UCSD-AML1 (cell line): Measurements from ENCODE around the gene FCN3.

Experiments used
- DNase-seq: peaks from one replicate; lab custom pipeline; 2025; ENCODE audit not compliant: unreplicated experiment; lab: John Stamatoyannopoulos, UW

The FCN3 gene

DNA sequence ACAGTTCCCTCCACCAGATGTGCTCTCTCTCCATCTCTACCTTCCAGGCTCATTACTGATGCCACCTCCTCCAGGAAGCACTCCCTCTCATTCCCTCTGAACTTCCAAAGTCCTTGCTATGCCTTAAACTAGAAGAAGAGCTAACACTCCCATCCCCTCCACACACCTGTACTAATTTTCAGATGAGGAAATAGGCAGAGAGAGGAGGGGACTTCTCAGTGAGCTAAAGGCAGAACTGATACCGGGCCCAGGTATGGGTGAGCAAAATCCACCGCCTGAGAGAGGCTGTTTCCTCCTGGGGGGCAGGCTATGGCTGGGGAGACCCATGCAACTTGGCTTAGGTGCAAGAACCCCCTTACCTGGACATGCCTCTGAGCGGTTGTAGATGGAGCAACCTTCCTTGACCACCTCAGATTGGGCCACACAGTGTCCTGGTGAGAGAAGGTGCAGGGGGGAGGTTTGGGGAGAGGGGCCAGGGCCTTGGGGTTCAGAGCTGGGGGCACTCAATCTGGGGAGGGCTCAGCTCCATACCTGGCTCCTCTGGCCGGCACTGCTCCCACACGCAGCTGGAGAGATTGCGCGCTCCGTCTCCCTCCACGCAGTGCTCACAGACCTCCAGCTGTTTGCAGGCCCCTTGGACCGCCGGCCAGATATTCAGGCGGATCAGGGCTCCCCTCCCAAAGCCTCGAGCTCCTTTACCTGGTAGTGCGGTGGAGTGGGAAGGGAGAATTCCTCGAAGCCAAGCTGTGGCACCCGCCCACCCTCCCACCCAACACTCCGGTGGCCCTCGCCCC lies 7.5 kb upstream of the FCN3 start:
- DNase-seq = no peak

DNA sequence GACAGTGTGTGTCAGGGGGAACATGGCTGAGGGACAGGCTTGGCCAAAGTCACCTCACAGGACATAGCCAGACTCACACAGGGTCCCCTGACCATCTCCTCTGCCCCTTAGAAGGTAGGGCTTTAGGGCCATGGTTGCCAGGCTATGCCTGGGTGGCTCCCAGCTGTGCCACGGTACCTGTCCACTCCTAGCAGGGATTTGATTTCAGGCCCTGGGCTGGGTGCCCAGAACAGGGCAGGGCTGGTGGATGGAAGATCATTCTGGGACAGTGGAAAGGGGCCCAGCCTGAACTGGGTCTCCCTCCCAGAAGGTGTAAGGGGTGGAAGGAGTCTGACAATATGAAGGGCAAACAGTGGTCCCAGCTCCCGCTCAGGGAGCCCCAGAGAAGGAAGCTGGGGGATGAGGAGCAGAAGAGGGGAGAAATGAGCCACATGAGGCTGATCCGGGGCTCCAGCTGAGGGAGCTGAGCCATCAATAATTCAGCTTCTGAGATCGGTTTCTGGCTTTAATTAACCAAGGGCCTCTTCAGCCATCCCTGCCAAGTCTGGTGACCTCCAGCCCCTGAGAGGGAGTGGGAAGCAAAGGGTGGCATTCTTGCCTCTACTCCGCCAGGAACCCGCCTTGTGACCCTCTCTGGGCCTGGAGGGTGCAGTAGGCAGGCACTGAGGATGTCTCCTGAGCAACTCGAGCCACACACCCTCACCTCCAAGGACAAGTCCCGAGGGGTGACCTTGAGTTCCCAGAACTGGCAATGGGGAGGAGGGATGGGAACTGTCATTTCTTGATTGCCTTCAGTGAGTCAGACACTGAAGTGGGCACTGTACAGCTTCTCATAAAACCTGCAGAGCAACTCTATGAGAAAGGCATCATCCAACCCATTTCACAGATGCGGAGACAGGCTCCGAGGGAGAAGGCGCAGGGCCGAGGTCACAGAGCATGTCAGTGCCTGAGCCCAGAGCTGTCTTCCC lies 6.4 kb upstream of the FCN3 start:
- DNase-seq = no peak

- DNase-seq = no peak
Observed at GRCh38 chr1:27380224-27380623, 5.6 kb upstream of the FCN3 start.

GRCh38 chr1:27379564-27380122 lies 5.0 kb upstream of the FCN3 start:
- DNase-seq = no peak

GRCh38 chr1:27377760-27378495 lies 3.3 kb upstream of the FCN3 start:
- DNase-seq = peak; percentile 27

DNA sequence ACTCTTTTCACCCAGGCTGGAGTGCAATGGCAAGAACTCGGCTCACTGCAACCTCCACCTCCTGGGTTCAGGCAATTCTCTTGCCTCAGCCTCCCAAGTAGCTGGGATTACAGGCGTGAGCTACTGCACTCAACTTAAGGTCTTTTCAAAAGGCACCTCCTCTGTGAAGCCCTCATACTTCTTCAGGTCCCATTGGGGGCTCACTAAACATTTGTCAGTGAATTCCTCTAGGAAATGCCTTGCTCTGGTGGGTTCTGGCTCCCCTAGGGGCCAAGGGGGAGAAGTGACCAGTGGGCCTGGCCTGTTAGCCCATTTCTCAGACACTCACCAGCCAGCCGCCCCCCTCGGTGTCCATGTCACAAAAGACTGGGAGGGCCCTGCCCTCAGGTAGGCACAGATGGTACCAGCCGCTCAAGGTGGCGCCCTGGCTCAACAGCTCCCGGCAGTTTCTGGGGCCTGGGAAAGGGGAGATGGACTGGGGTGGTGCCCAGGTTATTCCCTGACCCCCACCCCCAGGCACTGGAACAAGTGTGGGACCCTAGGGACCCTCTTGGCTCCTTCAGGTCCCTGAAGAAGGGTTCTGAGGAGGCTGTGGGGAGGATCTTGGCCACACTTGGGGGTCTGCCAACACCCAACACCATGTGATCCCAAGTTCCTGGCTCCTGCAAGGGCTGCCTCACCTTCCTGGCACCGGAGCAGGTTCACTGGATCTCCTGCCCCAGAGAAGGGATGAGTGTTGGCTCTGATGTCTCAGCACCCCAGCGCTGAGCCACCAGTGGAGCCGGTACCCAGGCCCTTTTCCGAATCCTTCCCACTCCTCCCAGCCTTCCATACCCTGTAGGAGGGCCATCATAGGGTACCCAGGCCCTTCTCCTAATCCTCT lies 1.6 kb downstream of the FCN3 start:
- no peak for DNase-seq

DNA sequence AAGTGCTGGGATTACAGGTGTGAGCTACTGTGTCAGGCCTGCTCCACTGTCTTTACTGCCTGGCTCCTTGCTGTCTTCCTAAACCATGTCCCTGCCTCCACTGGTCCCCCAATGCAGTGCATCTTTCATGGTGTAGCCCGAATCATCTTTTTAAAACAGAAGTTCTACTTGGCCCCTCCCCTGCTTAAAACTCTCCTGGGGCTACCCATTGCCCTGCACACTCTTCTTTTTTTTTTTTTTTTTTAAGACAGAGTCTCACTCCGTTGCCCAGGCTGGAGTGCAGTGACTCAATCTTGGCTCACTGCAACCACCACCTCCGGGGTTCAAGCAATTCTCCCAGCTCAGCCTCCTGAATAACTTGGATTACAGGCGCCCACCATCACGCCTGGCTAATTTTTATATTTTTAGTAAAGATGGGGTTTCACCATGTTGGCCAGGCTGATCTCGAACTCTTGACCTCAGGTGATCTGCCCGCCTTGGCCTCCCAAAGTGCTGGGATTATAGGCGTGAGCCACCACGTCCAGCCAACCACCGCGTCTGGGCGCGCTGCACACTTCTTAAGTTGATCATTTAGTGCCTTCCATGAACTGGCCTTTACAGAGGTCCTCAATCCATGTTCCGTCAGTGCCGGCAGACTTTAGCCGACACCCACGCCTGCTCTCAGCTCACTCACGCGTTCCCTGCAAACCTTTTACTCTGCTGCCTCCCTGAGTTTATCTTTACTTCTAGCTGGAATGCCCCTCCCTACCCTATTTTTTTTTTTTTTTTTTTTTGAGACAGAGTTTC lies 2.4 kb downstream of the FCN3 start:
- DNase-seq = no peak

- DNase-seq = peak; percentile 75
Observed at GRCh38 chr1:27368869-27369582, 5.6 kb downstream of the FCN3 start.

GRCh38 chr1:27367160-27367650 lies 7.4 kb downstream of the FCN3 start:
- no peak for DNase-seq

- peak; percentile 73 for DNase-seq
Observed at GRCh38 chr1:27366411-27367159, 8.0 kb downstream of the FCN3 start, which contains the start of gene MAP3K6. Gene MAP3K6 (minus strand): TSS chr1:27366961. CDS start chr1:27366597, 364 bp downstream.

- peak; percentile 83 for DNase-seq
Observed at GRCh38 chr1:27366113-27366410, 8.6 kb downstream of the FCN3 start.

DNA sequence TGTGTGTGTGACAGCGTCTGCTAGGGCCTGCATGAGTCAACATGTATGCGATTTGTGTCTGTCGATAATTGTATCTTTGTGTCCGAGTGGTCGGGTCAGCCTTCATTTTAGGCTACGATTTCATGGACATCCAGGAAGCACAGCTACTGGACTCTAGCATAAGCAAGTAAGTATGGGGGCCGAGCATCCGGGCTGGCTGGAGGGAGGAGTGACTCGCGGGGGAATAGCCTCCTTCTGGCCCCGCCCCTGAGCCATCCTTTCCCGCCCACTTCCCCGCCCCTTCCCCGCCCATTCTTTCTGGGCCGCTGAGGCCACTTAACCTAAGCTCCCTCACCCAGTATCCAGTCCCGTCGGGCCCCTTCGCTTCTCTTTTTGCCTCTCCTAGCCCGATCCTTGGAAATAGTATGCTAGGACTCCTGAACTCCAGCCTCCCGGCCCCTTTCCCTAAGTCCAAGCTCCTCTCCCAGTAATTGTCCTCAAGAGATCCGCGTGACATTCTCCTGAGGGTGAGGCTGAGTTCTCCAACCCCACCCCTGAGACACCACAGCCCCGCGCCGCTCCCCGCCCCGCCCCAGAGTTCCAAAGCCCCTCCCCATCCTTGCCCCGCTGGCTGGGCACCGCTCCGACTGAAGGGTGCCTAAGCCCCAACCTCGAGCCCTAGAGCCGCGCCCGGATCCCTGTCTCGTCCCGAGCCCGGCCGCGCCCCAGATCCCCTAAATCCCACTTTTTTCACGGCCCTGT lies 9.1 kb downstream of the FCN3 start:
- DNase-seq = peak; percentile 91

DNA sequence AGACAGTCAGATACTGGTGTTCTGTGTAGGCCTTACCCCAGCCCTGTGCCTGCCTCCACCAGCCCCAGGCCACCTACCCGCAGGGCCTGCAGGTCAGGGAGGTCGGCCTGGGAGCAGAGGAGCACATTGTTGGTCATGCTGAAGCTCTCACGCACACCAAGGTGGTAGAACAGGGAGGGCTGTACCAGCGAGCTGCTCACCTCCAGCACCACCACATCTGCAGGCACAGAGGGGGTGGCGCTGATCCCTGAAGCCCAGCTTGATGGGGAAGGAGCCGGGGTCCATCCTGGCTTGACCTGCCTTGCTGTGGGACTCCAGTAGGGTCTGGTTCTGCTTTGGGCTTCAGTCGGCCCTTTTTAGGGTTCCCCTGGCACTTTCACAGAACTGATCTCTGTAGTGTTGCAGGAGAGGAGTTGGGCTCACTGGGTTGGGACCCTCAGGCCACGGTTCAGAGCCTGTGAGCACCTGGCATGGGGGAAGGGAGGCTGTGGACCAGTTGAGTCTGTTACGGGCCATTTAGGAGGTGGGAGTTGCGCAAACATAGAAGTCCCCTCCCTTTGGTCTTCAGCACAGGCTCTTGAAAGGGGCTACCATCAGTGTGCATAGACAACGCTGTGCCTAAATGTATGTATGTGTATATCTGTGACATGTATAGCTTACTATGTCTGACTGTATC lies 9.8 kb downstream of the FCN3 start:
- no peak for DNase-seq

GRCh38 chr1:27363766-27364695 lies 10.6 kb downstream of the FCN3 start:
- no peak for DNase-seq

DNA sequence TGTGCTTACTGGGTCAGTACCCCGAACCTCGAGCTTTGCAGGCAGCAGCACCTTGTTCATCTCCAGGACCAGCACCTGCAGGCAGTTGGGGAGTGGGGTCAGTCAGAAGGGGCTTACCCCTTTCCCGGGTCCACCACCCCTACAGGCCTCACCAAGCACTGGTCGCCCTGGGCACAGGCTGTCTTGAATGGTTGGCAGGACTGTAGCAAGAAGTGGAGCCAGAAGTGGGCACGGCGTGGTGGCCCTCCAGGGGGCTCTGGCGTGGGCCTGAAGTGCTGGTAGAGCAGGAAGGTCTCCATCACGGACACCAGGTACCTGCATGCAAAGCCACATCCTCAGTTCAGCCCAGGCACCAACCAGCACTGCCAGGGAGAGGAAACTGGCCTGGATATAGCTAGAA lies 13.1 kb downstream of the FCN3 start:
- no peak for DNase-seq

- no peak for DNase-seq
Observed at GRCh38 chr1:27361044-27361402, 13.6 kb downstream of the FCN3 start.
